HG03571 (cell line): ENCODE results near the gene CHMP4B.

Experiments
- ATAC-seq: cut with Tn5 transposase; IDR thresholded peaks from one replicate; pipeline ENCODE4 v1.9.1; 2021; ENCODE audit not compliant: unreplicated experiment

CHMP4B gene

GRCh38 chr20:33810885-33811775, at the start of gene CHMP4B:
Gene CHMP4B, plus strand, starts transcription at chr20:33811348. Its CDS starts 121 bp downstream, at chr20:33811469.
- ATAC-seq: peak; percentile 93

DNA sequence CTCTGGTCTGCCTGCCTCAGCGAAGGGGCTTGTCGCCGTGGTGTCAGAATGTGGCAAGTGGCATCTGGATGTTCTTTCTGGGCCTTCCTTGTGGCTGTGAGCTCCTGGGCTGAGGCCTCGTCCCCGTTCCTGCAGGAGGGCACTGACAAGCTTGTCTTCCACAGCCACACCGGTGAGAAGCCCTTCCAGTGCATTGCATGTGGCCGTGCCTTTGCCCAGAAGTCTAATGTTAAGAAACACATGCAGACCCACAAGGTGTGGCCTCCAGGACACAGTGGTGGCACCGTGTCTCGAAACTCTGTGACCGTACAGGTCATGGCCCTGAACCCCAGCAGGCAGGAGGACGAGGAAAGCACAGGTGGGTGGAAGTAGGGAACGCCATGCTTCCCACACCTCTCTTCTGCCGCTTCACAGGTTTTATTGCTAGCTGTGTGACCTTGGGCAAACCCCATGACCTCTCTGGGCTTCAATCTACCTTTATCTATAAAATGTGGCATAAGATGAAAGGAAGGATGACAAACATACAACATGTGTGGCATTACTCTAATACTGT, 49.4 kb upstream of the CHMP4B start:
- ATAC-seq: no peak

- ATAC-seq: no peak
Measured at GRCh38 chr20:33765099-33765498, 46.0 kb upstream of the CHMP4B start.

DNA sequence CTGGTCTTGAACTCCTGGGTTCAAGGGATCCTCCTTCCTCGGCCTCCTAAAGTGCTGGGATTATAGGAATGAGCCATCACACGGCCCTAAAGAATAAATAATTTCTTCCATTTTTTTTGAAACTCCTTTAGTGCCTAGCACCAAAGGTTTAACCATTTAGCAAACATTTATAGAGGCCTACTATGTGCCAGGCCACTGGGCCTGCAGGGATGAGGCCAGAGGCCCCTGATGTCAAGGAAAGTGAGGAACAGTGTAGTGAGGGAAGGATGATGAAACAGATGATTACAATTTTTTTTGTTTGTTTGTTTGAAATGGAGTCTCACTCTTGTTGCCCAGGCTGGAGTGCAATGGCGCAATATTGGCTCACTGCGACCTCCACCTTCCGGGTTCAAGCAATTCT, 45.6 kb upstream of the CHMP4B start:
- ATAC-seq: no peak

GRCh38 chr20:33766686-33767085, 44.5 kb upstream of the CHMP4B start:
- ATAC-seq: no peak

DNA sequence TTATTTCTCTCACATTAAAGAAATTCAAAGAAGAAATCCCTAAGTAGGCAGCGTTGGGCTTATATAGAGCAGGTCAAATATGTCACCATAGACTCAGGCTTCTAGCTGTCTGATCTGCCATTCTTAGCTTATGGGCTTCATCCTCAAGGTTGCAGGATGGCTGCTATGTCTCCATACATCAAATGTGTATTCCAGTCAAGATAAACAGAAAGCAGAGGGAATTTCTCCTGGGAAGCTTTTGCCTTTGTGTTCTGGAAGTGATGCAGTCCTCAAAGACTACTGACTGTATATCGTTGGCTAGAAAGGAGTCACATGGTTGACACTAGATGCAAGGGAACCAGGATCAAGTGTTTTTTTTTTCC, 43.4 kb upstream of the CHMP4B start:
- no peak for ATAC-seq

GRCh38 chr20:33769043-33769442, 42.1 kb upstream of the CHMP4B start:
- ATAC-seq: no peak

- no peak for ATAC-seq
Measured at GRCh38 chr20:33770005-33770404, 41.1 kb upstream of the CHMP4B start.

GRCh38 chr20:33771938-33772337, 39.2 kb upstream of the CHMP4B start:
- ATAC-seq: no peak

DNA sequence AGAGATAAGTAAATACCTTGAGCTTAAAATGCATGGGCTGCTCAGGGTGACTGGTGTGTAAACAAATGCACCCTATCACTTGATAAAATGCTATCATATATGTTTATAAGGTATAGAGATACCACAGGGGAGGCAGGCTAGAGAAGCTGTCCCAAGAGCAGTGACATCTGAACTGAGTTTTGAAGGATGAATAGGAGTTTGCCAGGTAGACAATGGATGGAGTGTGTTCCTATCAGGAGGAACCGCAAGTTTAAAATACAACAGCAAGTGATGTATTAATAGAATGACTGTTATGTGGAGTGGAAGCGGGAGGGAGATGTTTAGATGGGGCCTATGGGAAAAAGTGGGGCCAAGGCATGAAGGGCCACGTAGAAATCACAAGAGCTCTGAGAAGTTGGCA, 38.7 kb upstream of the CHMP4B start:
- ATAC-seq: no peak

- peak; percentile 45 for ATAC-seq
Measured at GRCh38 chr20:33773412-33774089, 37.6 kb upstream of the CHMP4B start.

- no peak for ATAC-seq
Measured at GRCh38 chr20:33777816-33778215, 33.3 kb upstream of the CHMP4B start.

DNA sequence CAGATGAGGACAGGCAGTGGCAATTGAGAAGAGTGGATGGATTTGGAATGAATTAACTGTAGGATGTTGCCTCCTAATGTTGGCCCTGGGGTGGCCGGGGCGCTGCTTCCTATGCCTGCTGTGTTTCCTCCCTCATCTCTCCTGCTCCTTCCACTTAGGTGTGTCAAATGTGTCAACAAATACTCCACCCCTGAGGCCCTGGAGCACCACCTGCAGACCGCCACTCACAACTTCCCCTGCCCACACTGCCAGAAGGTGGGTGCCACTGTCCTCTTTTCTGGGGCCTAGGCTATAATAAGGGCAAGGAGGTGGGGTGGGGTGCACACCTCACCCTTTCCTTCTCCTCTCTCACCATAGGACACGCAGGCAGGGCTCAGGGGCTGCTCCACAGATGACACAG, 30.0 kb upstream of the CHMP4B start:
- ATAC-seq: no peak

DNA sequence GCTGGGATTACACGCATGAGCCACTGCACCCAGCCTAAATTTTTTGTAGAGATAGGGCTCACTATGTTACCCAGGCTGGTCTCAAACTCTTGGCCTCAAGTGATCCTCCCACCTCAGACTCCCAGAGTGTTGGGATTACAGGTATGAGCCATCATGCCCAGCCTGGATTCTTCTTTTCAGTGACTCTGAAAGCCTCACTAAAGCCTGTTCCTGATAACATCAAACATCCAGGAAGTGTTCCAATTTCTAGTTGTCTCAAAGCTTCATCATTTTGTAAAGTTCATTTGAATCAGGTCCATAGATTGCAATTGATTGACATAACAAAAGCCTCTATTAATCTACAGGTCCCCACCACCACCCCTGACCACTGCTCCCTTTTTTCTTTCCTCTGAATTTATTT, 29.2 kb upstream of the CHMP4B start:
- no peak for ATAC-seq

DNA sequence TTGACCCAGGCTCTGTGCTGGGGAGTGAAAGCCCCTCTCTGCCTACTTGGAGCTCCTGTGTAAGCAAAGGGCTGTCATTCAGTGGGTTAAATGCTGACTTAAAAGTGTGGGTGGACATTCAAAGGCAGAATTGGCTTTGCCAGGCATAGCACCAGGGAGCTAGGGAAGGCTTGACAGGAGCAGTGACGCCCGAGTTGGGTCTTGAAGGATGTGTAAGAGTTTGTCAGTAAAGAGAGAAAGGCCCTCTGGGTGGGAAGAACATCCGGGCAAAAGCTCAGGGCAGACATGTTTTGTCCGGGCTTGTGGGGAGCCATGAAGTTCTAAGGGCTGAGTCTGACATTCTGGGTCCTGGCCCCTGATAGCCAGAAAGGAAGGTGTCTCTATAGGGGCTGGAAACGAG, 27.9 kb upstream of the CHMP4B start:
- no peak for ATAC-seq

- ATAC-seq: no peak
Measured at GRCh38 chr20:33783818-33784217, 27.3 kb upstream of the CHMP4B start.

GRCh38 chr20:33784225-33784624, 26.9 kb upstream of the CHMP4B start:
- no peak for ATAC-seq

- ATAC-seq: no peak
Measured at GRCh38 chr20:33785503-33785902, 25.6 kb upstream of the CHMP4B start.

GRCh38 chr20:33787253-33787891, 23.8 kb upstream of the CHMP4B start:
- ATAC-seq: no peak

GRCh38 chr20:33788351-33789049, 22.6 kb upstream of the CHMP4B start:
- ATAC-seq: no peak
